ENCODE results near the gene FYN. TPM values are rescaled to one million over a fixed set of nuclear protein-coding genes. Genes with fewer than 3 reads are reported as not detected.
A peak's percentile ranks its signal among the peaks of the same experiment; 100 is the strongest.

The FYN gene
- total RNA-seq, 2 experiments from 2014 or later: 201 to 208 TPM

GRCh38 chr6:111806561-111807497 lies 66.4 kb downstream of the FYN start:
- Mint-ChIP-seq H3K27me3 (no peaks in the 10 kb centered on the region), H3K36me3 (ENCODE audit: low read depth) (peaks cover 22% of the 10 kb centered on the region), H3K9me3 (no peaks in the 10 kb centered on the region), H3K4me1 (peaks cover 87% of the 10 kb centered on the region), H3K4me3 (no peak overlapping the region), H3K27ac (peak overlapping the region; percentile 86)
- ChIA-PET CTCF (interaction anchor here (0.6 to 2.0 kb wide), 5 partner anchors 11 to 238 kb away, joined by 3 to 7 read pairs (median 3); partner anchors contain the start of gene FYN), POLR2A (interaction anchor here (0.9 to 4.5 kb wide), 19 partner anchors 11 to 185 kb away, joined by 3 to 40 read pairs (median 7); partner anchors contain the start of gene FYN)
- DNase-seq: no peak

GRCh38 chr6:111806165-111806547 lies 67.1 kb downstream of the FYN start:
- Mint-ChIP-seq H3K27ac (peak overlapping the region; percentile 86), H3K4me3 (no peak overlapping the region), H3K4me1 (peaks cover 83% of the 10 kb centered on the region), H3K27me3 (no peaks in the 10 kb centered on the region), H3K9me3 (no peaks in the 10 kb centered on the region), H3K36me3 (ENCODE audit: low read depth) (peaks cover 19% of the 10 kb centered on the region)
- ChIA-PET CTCF (interaction anchor here (0.6 to 2.0 kb wide), 9 partner anchors 11 to 323 kb away, joined by 3 to 7 read pairs (median 3); partner anchors contain the start of genes FYN and REV3L), POLR2A (interaction anchor here (0.6 to 4.5 kb wide), 25 partner anchors 8 to 237 kb away, joined by 3 to 40 read pairs (median 5); partner anchors contain the start of gene FYN)
- no peak for DNase-seq

GRCh38 chr6:111805511-111806164 lies 67.6 kb downstream of the FYN start:
- peak overlapping the region; percentile 86 for H3K27ac Mint-ChIP-seq
- POLR2A ChIA-PET: interaction anchor here (0.6 to 4.5 kb wide), 25 partner anchors 9 to 238 kb away, joined by 3 to 40 read pairs (median 5); partner anchors contain the start of gene FYN
- H3K27me3 Mint-ChIP-seq: no peaks in the 10 kb centered on the region
- CTCF ChIA-PET: interaction anchor here (0.6 to 2.0 kb wide), 10 partner anchors 10 to 323 kb away, joined by 3 to 7 read pairs (median 3); partner anchors contain the start of genes FYN and REV3L
- peak; percentile 50 for DNase-seq
- peaks cover 23% of the 10 kb centered on the region for H3K36me3 Mint-ChIP-seq (ENCODE audit: low read depth)
- H3K4me3 Mint-ChIP-seq: peak overlapping the region; percentile 8
- peaks cover 80% of the 10 kb centered on the region for H3K4me1 Mint-ChIP-seq
- H3K9me3 Mint-ChIP-seq: no peaks in the 10 kb centered on the region

GRCh38 chr6:111804627-111805235 lies 68.5 kb downstream of the FYN start:
- Mint-ChIP-seq H3K4me3 (peak overlapping the region; percentile 40), H3K36me3 (ENCODE audit: low read depth) (peaks cover 23% of the 10 kb centered on the region), H3K4me1 (peaks cover 77% of the 10 kb centered on the region), H3K27ac (peak overlapping the region; percentile 86), H3K27me3 (no peaks in the 10 kb centered on the region), H3K9me3 (no peaks in the 10 kb centered on the region)
- peak; percentile 83 for DNase-seq
- POLR2A ChIA-PET: interaction anchor here (0.8 to 4.5 kb wide), 23 partner anchors 9 to 188 kb away, joined by 3 to 40 read pairs (median 9); partner anchors contain the start of gene FYN
- CTCF ChIA-PET: interaction anchor here (0.6 to 1.6 kb wide), 7 partner anchors 9 to 188 kb away, joined by 3 to 5 read pairs (median 3); no protein-coding TSS in a partner anchor

- peaks cover 17% of the 10 kb centered on the region for H3K36me3 Mint-ChIP-seq (ENCODE audit: low read depth)
- CTCF ChIA-PET: interaction anchor here (0.7 to 1.6 kb wide), 10 partner anchors 8 to 189 kb away, joined by 3 to 8 read pairs (median 4); partner anchors contain the start of gene FYN
- no peak for DNase-seq
Observed at GRCh38 chr6:111803804-111804203, 69.4 kb downstream of the FYN start.

GRCh38 chr6:111803371-111803770 lies 69.9 kb downstream of the FYN start:
- ChIA-PET CTCF (interaction anchor here (0.7 to 1.6 kb wide), 9 partner anchors 8 to 189 kb away, joined by 3 to 8 read pairs (median 4); partner anchors contain the start of gene FYN), POLR2A (interaction anchor here (0.6 to 4.5 kb wide), 20 partner anchors 8 to 189 kb away, joined by 3 to 40 read pairs (median 9); partner anchors contain the start of gene FYN)
- Mint-ChIP-seq H3K4me1 (peaks cover 80% of the 10 kb centered on the region), H3K36me3 (ENCODE audit: low read depth) (peaks cover 14% of the 10 kb centered on the region), H3K9me3 (no peaks in the 10 kb centered on the region), H3K27ac (peak overlapping the region; percentile 86), H3K4me3 (no peak overlapping the region), H3K27me3 (no peaks in the 10 kb centered on the region)
- no peak for DNase-seq

More at GRCh38 chr6:111803804-111804203, 69.4 kb downstream of the FYN start:
- no peaks in the 10 kb centered on the region for H3K27me3 Mint-ChIP-seq
- no peaks in the 10 kb centered on the region for H3K9me3 Mint-ChIP-seq
- peak overlapping the region; percentile 4 for H3K4me3 Mint-ChIP-seq
- H3K27ac Mint-ChIP-seq: peak overlapping the region; percentile 86
- POLR2A ChIA-PET: interaction anchor here (0.7 to 4.5 kb wide), 23 partner anchors 8 to 188 kb away, joined by 3 to 40 read pairs (median 8); partner anchors contain the start of gene FYN
- peaks cover 80% of the 10 kb centered on the region for H3K4me1 Mint-ChIP-seq

GRCh38 chr6:111802720-111803330 lies 70.4 kb downstream of the FYN start:
- ChIA-PET CTCF (interaction anchor here (0.7 to 1.6 kb wide), 5 partner anchors 9 to 189 kb away, joined by 3 to 8 read pairs (median 4); partner anchors contain the start of gene FYN), POLR2A (interaction anchor here (0.6 to 4.5 kb wide), 11 partner anchors 9 to 189 kb away, joined by 3 to 40 read pairs (median 13); no protein-coding TSS in a partner anchor)
- H3K4me1 Mint-ChIP-seq: peaks cover 78% of the 10 kb centered on the region
- H3K9me3 Mint-ChIP-seq: no peaks in the 10 kb centered on the region
- peak overlapping the region; percentile 86 for H3K27ac Mint-ChIP-seq
- H3K4me3 Mint-ChIP-seq: no peak overlapping the region
- no peak for DNase-seq
- no peaks in the 10 kb centered on the region for H3K27me3 Mint-ChIP-seq
- H3K36me3 Mint-ChIP-seq (ENCODE audit: low read depth): peaks cover 13% of the 10 kb centered on the region

GRCh38 chr6:111802015-111802414 lies 71.2 kb downstream of the FYN start:
- POLR2A ChIA-PET: no interaction called here
- no peaks in the 10 kb centered on the region for H3K27me3 Mint-ChIP-seq
- no peak overlapping the region for H3K4me3 Mint-ChIP-seq
- DNase-seq: no peak
- CTCF ChIA-PET: interaction anchor here (0.7 kb wide), 1 partner anchor 8 kb away, joined by 3 read pairs; no protein-coding TSS in a partner anchor
- peaks cover 14% of the 10 kb centered on the region for H3K36me3 Mint-ChIP-seq (ENCODE audit: low read depth)
- no peak overlapping the region for H3K27ac Mint-ChIP-seq
- H3K9me3 Mint-ChIP-seq: no peaks in the 10 kb centered on the region
- H3K4me1 Mint-ChIP-seq: peaks cover 72% of the 10 kb centered on the region

GRCh38 chr6:111800821-111801220 lies 72.4 kb downstream of the FYN start:
- peaks cover 71% of the 10 kb centered on the region for H3K4me1 Mint-ChIP-seq
- no peak for DNase-seq
- H3K4me3 Mint-ChIP-seq: no peak overlapping the region
- peaks cover 16% of the 10 kb centered on the region for H3K36me3 Mint-ChIP-seq (ENCODE audit: low read depth)
- H3K9me3 Mint-ChIP-seq: no peaks in the 10 kb centered on the region
- H3K27ac Mint-ChIP-seq: no peak overlapping the region
- ChIA-PET POLR2A (interaction anchor here (0.8 to 1.6 kb wide), 5 partner anchors 30 to 71 kb away, joined by 3 to 4 read pairs (median 3); no protein-coding TSS in a partner anchor), CTCF (interaction anchor here (1.6 kb wide), 2 partner anchors 11 to 241 kb away, joined by 3 to 4 read pairs; no protein-coding TSS in a partner anchor)
- H3K27me3 Mint-ChIP-seq: no peaks in the 10 kb centered on the region

- H3K27me3 Mint-ChIP-seq: no peaks in the 10 kb centered on the region
- peaks cover 20% of the 10 kb centered on the region for H3K36me3 Mint-ChIP-seq (ENCODE audit: low read depth)
- POLR2A ChIA-PET: interaction anchor here (0.8 to 1.6 kb wide), 6 partner anchors 18 to 72 kb away, joined by 3 to 4 read pairs (median 3); no protein-coding TSS in a partner anchor
- DNase-seq: no peak
- peaks cover 71% of the 10 kb centered on the region for H3K4me1 Mint-ChIP-seq
- H3K4me3 Mint-ChIP-seq: no peak overlapping the region
- no peaks in the 10 kb centered on the region for H3K9me3 Mint-ChIP-seq
- H3K27ac Mint-ChIP-seq: no peak overlapping the region
- CTCF ChIA-PET: interaction anchor here (1.5 to 1.6 kb wide), 3 partner anchors 11 to 242 kb away, joined by 3 to 4 read pairs (median 4); no protein-coding TSS in a partner anchor
Observed at GRCh38 chr6:111800259-111800765, 72.9 kb downstream of the FYN start.

Measured in activated CD4-positive, alpha-beta memory T cell treated with anti-CD3 and anti-CD28 coated beads, Interleukin-2, amount 10 ng/mL, durations not matched to agents 7 days and 5 days (primary cell).